ENCODE results near the gene KAT7.

KAT7 gene

GRCh38 chr17:49832840-49833599 lies 44.5 kb downstream of the KAT7 start:
- no peaks in the 10 kb centered on the region for H3K36me3 ChIP-seq (ENCODE audit: insufficient read depth)

GRCh38 chr17:49834118-49834743 lies 45.8 kb downstream of the KAT7 start:
- Histone ChIP-seq H3K79me2 (ENCODE audit: insufficient read depth, low read depth) (no peaks in the 10 kb centered on the region), H4K20me1 (ENCODE audit: insufficient read depth) (no peaks in the 10 kb centered on the region), H3K27me3 (ENCODE audit: insufficient read depth, low read depth) (no peaks in the 10 kb centered on the region), H3K27ac (no peak overlapping the region), H3K9ac (no peak overlapping the region), H3K36me3 (ENCODE audit: insufficient read depth) (no peaks in the 10 kb centered on the region), H3K4me3 (IDR thresholded peaks at IDR 0.05; ENCODE audit: insufficient read depth, low read depth, low read length) (no peak overlapping the region), H3K4me2 (no peak overlapping the region), H2AFZ (ENCODE audit: low read depth) (no peak overlapping the region), H3K4me1 (ENCODE audit: low read depth, poor library complexity, severe bottlenecking) (no peaks in the 10 kb centered on the region)
- no peak for TF ChIP-seq CTCF (conservative IDR thresholded peaks at IDR 0.05; ENCODE audit: low read depth, low read length)

More at GRCh38 chr17:49832840-49833599, 44.5 kb downstream of the KAT7 start:
- H3K4me3 ChIP-seq (IDR thresholded peaks at IDR 0.05; ENCODE audit: insufficient read depth, low read depth, low read length): no peak overlapping the region
- H3K9ac ChIP-seq: no peak overlapping the region
- H3K27ac ChIP-seq: no peak overlapping the region
- H3K4me1 ChIP-seq (ENCODE audit: low read depth, poor library complexity, severe bottlenecking): no peaks in the 10 kb centered on the region
- no peaks in the 10 kb centered on the region for H3K27me3 ChIP-seq (ENCODE audit: insufficient read depth, low read depth)
- no peaks in the 10 kb centered on the region for H4K20me1 ChIP-seq (ENCODE audit: insufficient read depth)
- no peak for TF ChIP-seq CTCF (conservative IDR thresholded peaks at IDR 0.05; ENCODE audit: low read depth, low read length)
- no peak overlapping the region for H3K4me2 ChIP-seq
- no peaks in the 10 kb centered on the region for H3K79me2 ChIP-seq (ENCODE audit: insufficient read depth, low read depth)
- no peak overlapping the region for H2AFZ ChIP-seq (ENCODE audit: low read depth)

GRCh38 chr17:49835472-49835871 lies 47.0 kb downstream of the KAT7 start:
- Histone ChIP-seq H3K79me2 (ENCODE audit: insufficient read depth, low read depth) (no peaks in the 10 kb centered on the region), H3K9ac (no peak overlapping the region), H4K20me1 (ENCODE audit: insufficient read depth) (no peaks in the 10 kb centered on the region), H3K27me3 (ENCODE audit: insufficient read depth, low read depth) (no peaks in the 10 kb centered on the region), H3K27ac (no peak overlapping the region), H3K4me3 (IDR thresholded peaks at IDR 0.05; ENCODE audit: insufficient read depth, low read depth, low read length) (no peak overlapping the region), H2AFZ (ENCODE audit: low read depth) (no peak overlapping the region), H3K4me2 (no peak overlapping the region), H3K4me1 (ENCODE audit: low read depth, poor library complexity, severe bottlenecking) (no peaks in the 10 kb centered on the region), H3K36me3 (ENCODE audit: insufficient read depth) (no peaks in the 10 kb centered on the region)
- TF ChIP-seq CTCF (conservative IDR thresholded peaks at IDR 0.05; ENCODE audit: low read depth, low read length): no peak

- Histone ChIP-seq H3K27ac (no peak overlapping the region), H3K4me2 (no peak overlapping the region), H2AFZ (ENCODE audit: low read depth) (no peak overlapping the region), H3K4me1 (ENCODE audit: low read depth, poor library complexity, severe bottlenecking) (no peaks in the 10 kb centered on the region), H3K9ac (no peak overlapping the region), H3K27me3 (ENCODE audit: insufficient read depth, low read depth) (no peaks in the 10 kb centered on the region), H3K79me2 (ENCODE audit: insufficient read depth, low read depth) (no peaks in the 10 kb centered on the region), H3K4me3 (IDR thresholded peaks at IDR 0.05; ENCODE audit: insufficient read depth, low read depth, low read length) (no peak overlapping the region), H3K36me3 (ENCODE audit: insufficient read depth) (no peaks in the 10 kb centered on the region), H4K20me1 (ENCODE audit: insufficient read depth) (no peaks in the 10 kb centered on the region)
- TF ChIP-seq CTCF (conservative IDR thresholded peaks at IDR 0.05; ENCODE audit: low read depth, low read length): no peak
Observed at GRCh38 chr17:49836111-49837030, 47.9 kb downstream of the KAT7 start.
